ENCODE results near the gene ANKRD44.
A peak's percentile ranks its signal among the peaks of the same experiment; 100 is the strongest.

The ANKRD44 gene

GRCh38 chr2:196952936-196953335, 357.6 kb downstream of the ANKRD44 start:
- DNase-seq (ENCODE audit: low spot score) = no peak

GRCh38 chr2:196951973-196952372, 358.6 kb downstream of the ANKRD44 start:
- DNase-seq (ENCODE audit: low spot score) = no peak

- DNase-seq (ENCODE audit: low spot score) = no peak
These were observed 361.5 kb downstream of the ANKRD44 start for GRCh38 chr2:196949116-196949515.

GRCh38 chr2:196944570-196944969, 366.0 kb downstream of the ANKRD44 start:
- no peak for DNase-seq (ENCODE audit: low spot score)

GRCh38 chr2:196941398-196942078, 369.0 kb downstream of the ANKRD44 start:
- DNase-seq (ENCODE audit: low spot score) = no peak

- peak; percentile 7 for DNase-seq (ENCODE audit: low spot score)
These were observed 371.2 kb downstream of the ANKRD44 start for GRCh38 chr2:196939371-196939770.
